H1 (cell line): ENCODE measurements around the gene CDC42.

ENCODE experiments used
- ATF2 ChIP-seq: IDR thresholded peaks from 2 replicates; pipeline ENCODE4 v1.6.1; 2012; ENCODE audit warnings: low read length, inconsistent platforms
- CTCF ChIP-seq, 3 experiments: IDR thresholded peaks; 1 replicate in 2 of 3; 2 replicates in 1 of 3; pipeline versions ENCODE4 v1.5.1 to v1.6.1; 2011; ENCODE audit warnings: low read length in 3 of 3, mild to moderate bottlenecking in 3 of 3, inconsistent platforms in 2 of 3, low read depth in 1 of 3, moderate library complexity in 1 of 3; ENCODE audit not compliant: insufficient read depth in 1 of 3; ENCODE audit errors: control extremely low read depth in 1 of 3
- EGR1 ChIP-seq: IDR thresholded peaks from 2 replicates; pipeline ENCODE4 v1.6.1; 2011; ENCODE audit warnings: low read depth, low read length, borderline replicate concordance
- EZH2 ChIP-seq: fragments of 200-600 bp; sonication (generic); IDR thresholded peaks from 2 replicates; pipeline ENCODE4 v1.7.1; 2012; ENCODE audit warnings: low read depth, mild to moderate bottlenecking, moderate library complexity, low read length, inconsistent platforms; ENCODE audit not compliant: severe bottlenecking
- GABPA ChIP-seq: IDR thresholded peaks from 2 replicates; pipeline ENCODE4 v1.6.1; 2011; ENCODE audit warnings: mild to moderate bottlenecking, low read length, moderate library complexity, borderline replicate concordance; ENCODE audit not compliant: insufficient read depth
- GTF2F1 ChIP-seq: IDR thresholded peaks from 2 replicates; pipeline ENCODE4 v1.6.1; 2012; ENCODE audit warnings: low read depth, low read length, improper control_type of control experiment, borderline replicate concordance
- MAX ChIP-seq: IDR thresholded peaks from 2 replicates; pipeline ENCODE4 v1.6.1; 2012; ENCODE audit warnings: inconsistent platforms
- POLR2A ChIP-seq, 2 experiments: IDR thresholded peaks; 1 replicate in 1 of 2; 2 replicates in 1 of 2; pipeline ENCODE4 v1.6.1; 2011; ENCODE audit warnings: low read depth in 2 of 2, low read length in 2 of 2, mild to moderate bottlenecking in 2 of 2; ENCODE audit errors: control extremely low read depth in 1 of 2
- POLR2AphosphoS5 ChIP-seq: IDR thresholded peaks from 2 replicates; pipeline ENCODE4 v1.6.1; 2011; ENCODE audit warnings: low read depth, low read length
- RXRA ChIP-seq: IDR thresholded peaks from 2 replicates; pipeline ENCODE4 v1.6.1; 2011; ENCODE audit warnings: low read depth, mild to moderate bottlenecking, low read length, moderate library complexity; ENCODE audit not compliant: insufficient read depth
- YY1 ChIP-seq: IDR thresholded peaks from 2 replicates; pipeline ENCODE4 v1.6.1; 2011; ENCODE audit warnings: low read depth, mild to moderate bottlenecking, low read length

- TF ChIP-seq POLR2A (IDR thresholded peaks at IDR 0.05; ENCODE audit: control extremely low read depth in 1 of 2, low read depth in 2 of 2, low read length in 2 of 2): no peak
- TF ChIP-seq POLR2AphosphoS5: no peak
- TF ChIP-seq CTCF (IDR thresholded peaks at IDR 0.05; ENCODE audit: control extremely low read depth in 1 of 3, insufficient read depth in 1 of 3, low read depth in 1 of 3, low read length in 3 of 3): no peak
- no peak for TF ChIP-seq EGR1
- no peak for TF ChIP-seq MAX
- no peak for TF ChIP-seq YY1
- no peak for TF ChIP-seq GABPA
- no peak for TF ChIP-seq GTF2F1
- no peak for TF ChIP-seq RXRA
- no peak for TF ChIP-seq ATF2
- TF ChIP-seq EZH2: no peak
Measured at GRCh38 chr1:22043198-22043769, 9.2 kb upstream of the CDC42 start.
